ENCODE measurements around the gene GAL3ST1.

DNA sequence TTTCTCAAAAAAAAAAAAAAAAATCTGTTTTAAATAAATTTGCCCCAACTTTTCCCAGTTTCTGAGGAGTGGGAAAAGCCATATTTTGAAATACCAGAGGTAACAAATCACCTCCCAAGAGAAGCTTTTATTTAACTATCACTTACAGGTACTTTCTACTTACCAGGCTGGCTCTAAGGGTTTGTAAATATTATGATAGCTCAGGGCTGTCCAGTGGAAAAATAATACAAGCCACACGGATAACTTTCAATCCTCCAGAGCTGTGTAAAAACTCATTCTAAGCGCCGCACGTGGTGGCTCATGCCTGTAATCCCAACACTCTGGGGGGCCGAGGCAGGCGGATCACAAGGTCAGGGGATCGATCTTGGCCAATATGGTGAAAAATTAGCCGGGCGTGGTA lies 63.4 kb downstream of the GAL3ST1 start:
- TF ChIP-seq, protein P1, sequence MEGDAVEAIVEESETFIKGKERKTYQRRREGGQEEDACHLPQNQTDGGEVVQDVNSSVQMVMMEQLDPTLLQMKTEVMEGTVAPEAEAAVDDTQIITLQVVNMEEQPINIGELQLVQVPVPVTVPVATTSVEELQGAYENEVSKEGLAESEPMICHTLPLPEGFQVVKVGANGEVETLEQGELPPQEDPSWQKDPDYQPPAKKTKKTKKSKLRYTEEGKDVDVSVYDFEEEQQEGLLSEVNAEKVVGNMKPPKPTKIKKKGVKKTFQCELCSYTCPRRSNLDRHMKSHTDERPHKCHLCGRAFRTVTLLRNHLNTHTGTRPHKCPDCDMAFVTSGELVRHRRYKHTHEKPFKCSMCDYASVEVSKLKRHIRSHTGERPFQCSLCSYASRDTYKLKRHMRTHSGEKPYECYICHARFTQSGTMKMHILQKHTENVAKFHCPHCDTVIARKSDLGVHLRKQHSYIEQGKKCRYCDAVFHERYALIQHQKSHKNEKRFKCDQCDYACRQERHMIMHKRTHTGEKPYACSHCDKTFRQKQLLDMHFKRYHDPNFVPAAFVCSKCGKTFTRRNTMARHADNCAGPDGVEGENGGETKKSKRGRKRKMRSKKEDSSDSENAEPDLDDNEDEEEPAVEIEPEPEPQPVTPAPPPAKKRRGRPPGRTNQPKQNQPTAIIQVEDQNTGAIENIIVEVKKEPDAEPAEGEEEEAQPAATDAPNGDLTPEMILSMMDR (IDR thresholded peaks at IDR 0.05): no peak
- no peak for TF ChIP-seq POLR2A (IDR thresholded peaks at IDR 0.05)
